Tibial artery (tissue), 4 donors: ENCODE measurements around the gene CRHR1.

ENCODE experiments used
- DNase-seq, 2 donors: peaks; one replicate each; pipeline ENCODE4 v3.0.0-alpha.2; 2019
- H3K27ac ChIP-seq, 2 donors: fragments of 200-600 bp; sonication (generic) in 1 of 2; 1 replicate in 1 of 2; 2 replicates in 1 of 2; pipeline ENCODE4 v1.5.1; 2018 to 2019; ENCODE audit warnings: mild to moderate bottlenecking in 1 of 2
- H3K27me3 ChIP-seq, 2 donors: fragments of 200-600 bp; sonication (generic) in 1 of 2; one replicate each; pipeline versions ENCODE4 v1.5.1 to v1.6.0; 2016 to 2019
- H3K36me3 ChIP-seq, 3 donors: fragments of 200-600 bp; sonication (generic) in 2 of 3; one replicate each; pipeline ENCODE4 v1.5.1; 2016 to 2019; ENCODE audit warnings: mild to moderate bottlenecking in 2 of 3
- H3K4me1 ChIP-seq, 4 donors: fragments of 200-600 bp; sonication (generic) in 2 of 4; 1 replicate in 3 of 4; 2 replicates in 1 of 4; pipeline ENCODE4 v1.5.1; 2016 to 2019
- H3K4me3 ChIP-seq, 2 donors: fragments of 200-600 bp; sonication (generic) in 1 of 2; 1 replicate in 1 of 2; 2 replicates in 1 of 2; pipeline ENCODE4 v1.5.1; 2018 to 2019; ENCODE audit warnings: mild to moderate bottlenecking in 2 of 2
- H3K9me3 ChIP-seq, 3 donors: fragments of 200-600 bp; sonication (generic) in 1 of 3; one replicate each; pipeline ENCODE4 v1.5.1; 2016 to 2019
- CTCF ChIP-seq, 2 experiments: fragments of 200-600 bp in 1 of 2; fragments of 450-650 bp in 1 of 2; IDR thresholded peaks; one replicate each; pipeline ENCODE4 v1.5.1; 2017 to 2019; ENCODE audit warnings: antibody characterized with exemption in 2 of 2, mild to moderate bottlenecking in 1 of 2, moderate library complexity in 1 of 2
- intact Hi-C: fragments of 100-400 bp; cut with DNase I; formaldehyde crosslinking; loops from one replicate; pipeline ENCODE4 v1.15.0; 2023; ENCODE audit warnings: low total_unique reads

Gene CRHR1

GRCh38 chr17:45837187-45837586, 53.1 kb downstream of the CRHR1 start:
- no peak overlapping the region for H3K27ac ChIP-seq
- H3K36me3 ChIP-seq, result no peaks in the 10 kb centered on the region
- TF ChIP-seq CTCF (IDR thresholded peaks at IDR 0.05), result no peak
- no peak for DNase-seq
- H3K27me3 ChIP-seq, result peaks cover 0 to 72% of the 10 kb centered on the region in 2 donors
- intact Hi-C loops, result no loop called here
- no peak overlapping the region for H3K4me3 ChIP-seq
- no peaks in the 10 kb centered on the region for H3K9me3 ChIP-seq
- peaks cover 0 to 2% (median 0%) of the 10 kb centered on the region in 4 donors for H3K4me1 ChIP-seq

- Histone ChIP-seq H3K27ac (no peak overlapping the region), H3K4me1 (no peaks in the 10 kb centered on the region), H3K4me3 (no peak overlapping the region), H3K27me3 (peaks cover 0 to 71% of the 10 kb centered on the region in 2 donors), H3K9me3 (no peaks in the 10 kb centered on the region), H3K36me3 (no peaks in the 10 kb centered on the region)
- intact Hi-C loops, result no loop called here
- no peak for DNase-seq
- TF ChIP-seq CTCF (IDR thresholded peaks at IDR 0.05), result no peak
Observed at GRCh38 chr17:45837603-45838002, 53.5 kb downstream of the CRHR1 start.

GRCh38 chr17:45838751-45839295, 54.7 kb downstream of the CRHR1 start:
- Histone ChIP-seq H3K36me3 (no peaks in the 10 kb centered on the region), H3K27ac (no peak overlapping the region), H3K27me3 (peaks cover 0 to 58% of the 10 kb centered on the region in 2 donors), H3K4me1 (no peaks in the 10 kb centered on the region), H3K9me3 (no peaks in the 10 kb centered on the region), H3K4me3 (no peak overlapping the region)
- TF ChIP-seq CTCF (IDR thresholded peaks at IDR 0.05), result no peak
- intact Hi-C loops, result no loop called here
- DNase-seq, result no peak

GRCh38 chr17:45839442-45839841, 55.3 kb downstream of the CRHR1 start:
- no peak for TF ChIP-seq CTCF (IDR thresholded peaks at IDR 0.05)
- Histone ChIP-seq H3K27me3 (peaks cover 0 to 53% of the 10 kb centered on the region in 2 donors), H3K27ac (no peak overlapping the region), H3K4me3 (no peak overlapping the region), H3K4me1 (no peaks in the 10 kb centered on the region), H3K9me3 (no peaks in the 10 kb centered on the region), H3K36me3 (no peaks in the 10 kb centered on the region)
- DNase-seq, result no peak
- intact Hi-C loops, result no loop called here

- Histone ChIP-seq H3K4me1 (no peaks in the 10 kb centered on the region), H3K9me3 (no peaks in the 10 kb centered on the region), H3K36me3 (no peaks in the 10 kb centered on the region), H3K4me3 (no peak overlapping the region), H3K27me3 (peaks cover 0 to 53% of the 10 kb centered on the region in 2 donors), H3K27ac (no peak overlapping the region)
- intact Hi-C loops, result no loop called here
- no peak for TF ChIP-seq CTCF (IDR thresholded peaks at IDR 0.05)
- DNase-seq, result no peak
Observed at GRCh38 chr17:45841186-45841585, 57.1 kb downstream of the CRHR1 start.
